Measurements from ENCODE around the gene DEDD2.

DNA sequence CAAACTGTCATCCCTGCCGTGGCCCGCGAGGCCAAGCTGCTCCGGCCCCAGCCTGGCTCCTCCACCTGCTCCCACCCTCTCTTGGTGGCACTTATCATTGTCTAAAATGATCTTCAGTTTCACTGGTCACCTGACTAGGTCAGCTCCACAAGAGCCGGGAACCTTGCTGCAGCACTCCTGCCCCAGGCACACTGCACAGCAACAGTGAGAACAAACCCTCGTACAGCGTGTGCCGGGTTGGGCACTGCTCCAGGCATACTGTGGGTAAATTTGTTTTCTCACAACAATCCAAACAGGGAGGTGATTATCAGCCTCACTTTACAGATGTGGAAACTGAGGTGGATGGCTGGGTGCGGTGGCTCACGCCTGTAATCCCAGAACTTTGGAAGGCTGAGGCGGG, 8.9 kb downstream of the DEDD2 start:
- TF ChIP-seq POLR2AphosphoS5 (IDR thresholded peaks at IDR 0.05; ENCODE audit: borderline replicate concordance, low read depth, low read length): no peak
- TF ChIP-seq EZH2 (IDR thresholded peaks at IDR 0.05): no peak
- TF ChIP-seq FOXP2 (optimal IDR thresholded peaks at IDR 0.05; ENCODE audit: control extremely low read depth, extremely low read length, insufficient read depth): no peak

All from SK-N-MC (cell line).